Dedifferentiated amniotic fluid mesenchymal stem cell (primary cell): ENCODE data around the gene SERPING1.
A peak's percentile ranks its signal among the peaks of the same experiment; 100 is the strongest.

Experiments used
- DNase-seq: peaks from one replicate; pipeline ENCODE4 v3.0.0-alpha.2; 2016; ENCODE audit errors: extremely low spot score

The SERPING1 gene

DNA sequence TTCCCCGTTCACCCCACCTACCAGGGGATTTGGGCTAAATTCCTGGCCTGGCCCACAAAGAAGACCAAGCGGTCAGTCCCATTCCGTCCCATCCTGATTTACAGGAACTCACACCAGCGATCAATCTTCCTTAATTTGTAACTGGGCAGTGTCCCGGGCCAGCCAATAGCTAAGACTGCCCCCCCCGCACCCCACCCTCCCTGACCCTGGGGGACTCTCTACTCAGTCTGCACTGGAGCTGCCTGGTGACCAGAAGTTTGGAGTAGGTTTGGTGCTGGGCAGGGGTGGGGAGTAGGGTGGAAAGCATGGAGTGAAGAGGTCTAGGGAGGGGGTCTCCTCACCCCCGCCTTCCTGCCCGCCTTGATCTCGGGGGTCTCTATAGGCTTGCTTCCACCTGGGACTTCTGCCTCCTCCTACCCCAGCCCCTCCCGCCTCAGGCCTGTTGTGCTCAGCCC is at the start of gene SERPING1:
SERPING1 (plus strand) TSS at position 225 of the 455 bp plus-strand sequence. CDS start 586 bp downstream, outside the sequence.
- no peak for DNase-seq

DNA sequence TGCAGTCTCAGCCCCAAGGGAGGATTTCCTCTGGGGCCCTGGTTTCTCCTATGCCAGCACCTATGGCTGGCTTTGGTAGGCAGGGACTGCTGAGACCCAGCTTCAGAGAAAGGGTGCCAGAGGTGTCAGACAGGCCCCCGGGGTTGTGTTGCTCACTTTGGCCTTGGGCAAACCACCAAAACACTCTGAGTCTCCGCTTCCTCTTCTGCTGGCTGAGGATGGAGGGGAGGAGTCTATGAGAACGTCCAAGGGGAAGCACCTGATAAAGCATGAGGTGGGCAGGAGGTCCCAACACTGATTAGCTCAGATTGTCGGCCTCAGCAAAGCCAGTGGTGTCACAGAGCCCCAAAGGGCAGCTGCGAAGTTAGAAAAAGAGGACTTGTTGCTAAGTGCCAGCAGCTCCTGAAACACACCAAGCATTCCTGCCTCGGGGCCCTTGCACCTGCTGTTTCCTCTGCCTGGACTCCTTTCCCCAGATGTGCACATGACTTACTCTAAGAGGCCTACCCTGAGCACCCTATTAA is 49.6 kb upstream of the SERPING1 start:
- no peak for DNase-seq

DNA sequence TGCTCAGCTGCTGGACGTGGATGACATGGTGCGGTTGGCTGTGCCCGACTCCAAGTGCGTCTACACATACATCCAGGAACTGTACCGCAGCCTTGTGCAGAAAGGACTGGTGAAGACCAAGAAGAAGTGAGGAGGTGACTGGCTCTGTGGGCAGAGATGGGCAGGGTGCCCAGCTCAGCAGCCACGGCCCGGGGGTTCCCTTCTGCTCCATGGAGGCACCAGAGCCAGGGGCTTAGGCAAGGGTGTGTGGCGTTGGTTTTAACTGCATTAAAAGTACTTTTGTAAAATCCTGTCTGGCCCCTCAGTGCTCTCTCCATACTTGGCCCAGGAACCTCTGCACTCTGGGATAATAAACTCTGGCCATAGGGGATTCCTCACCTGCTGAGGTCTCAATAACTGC is 47.5 kb upstream of the SERPING1 start:
- no peak for DNase-seq

DNA sequence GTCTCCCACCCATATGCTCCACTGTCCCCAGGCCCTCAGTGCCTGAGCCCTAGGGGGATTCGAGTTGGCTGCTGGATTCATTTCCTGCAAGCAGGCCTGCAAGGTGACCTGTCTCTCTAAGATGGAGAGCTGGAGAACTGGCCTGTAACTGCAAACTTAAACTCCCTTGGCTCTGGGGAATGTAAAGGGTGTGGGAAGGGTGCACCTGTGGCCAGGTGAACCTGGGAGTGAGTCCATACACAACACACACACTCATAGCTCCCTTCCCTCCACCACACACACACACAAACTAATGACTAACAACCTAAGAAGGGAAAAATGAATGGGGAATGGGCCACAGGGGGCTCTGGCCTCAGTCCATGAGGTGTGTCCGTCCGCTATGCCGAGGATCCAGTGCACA is 45.5 kb upstream of the SERPING1 start:
- DNase-seq = no peak

DNA sequence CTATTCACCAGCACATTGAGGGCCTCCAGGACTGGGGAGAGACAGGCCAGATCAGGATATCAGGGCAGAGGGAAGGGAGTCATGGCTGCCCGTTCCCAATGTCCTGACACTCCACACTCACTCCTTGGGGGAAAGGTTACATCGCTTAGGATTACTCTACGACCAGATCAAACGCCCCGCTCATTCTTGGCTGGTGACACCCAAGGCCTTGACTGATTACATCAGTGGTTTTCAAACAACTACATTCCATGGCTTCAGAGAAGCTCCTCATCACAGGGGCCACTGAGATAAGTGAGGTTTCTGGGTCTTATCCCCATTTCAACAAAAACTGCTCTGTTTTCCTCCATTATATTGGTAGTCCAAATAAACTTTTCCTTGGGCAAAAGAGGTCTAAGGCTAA is 45.0 kb upstream of the SERPING1 start:
- no peak for DNase-seq

DNA sequence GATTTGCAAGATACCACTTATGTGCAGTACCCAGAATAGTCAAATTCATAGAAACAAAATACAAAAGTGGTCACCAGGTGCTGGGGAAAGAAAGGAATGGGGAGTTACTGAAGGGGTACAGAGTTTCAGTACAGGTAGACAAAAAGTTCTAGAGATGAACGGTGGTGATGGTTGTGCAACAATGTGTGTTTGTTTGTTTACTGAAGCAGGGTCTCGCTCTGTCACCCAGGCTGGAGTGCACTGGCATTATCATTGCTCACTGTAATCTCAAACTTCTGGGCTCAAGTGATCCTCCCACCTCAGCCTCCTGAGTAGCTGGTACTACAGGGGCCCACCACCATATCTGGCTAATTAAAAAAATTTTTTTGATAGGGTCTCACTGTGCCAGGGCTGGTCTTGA is 42.1 kb upstream of the SERPING1 start:
- DNase-seq = no peak

DNA sequence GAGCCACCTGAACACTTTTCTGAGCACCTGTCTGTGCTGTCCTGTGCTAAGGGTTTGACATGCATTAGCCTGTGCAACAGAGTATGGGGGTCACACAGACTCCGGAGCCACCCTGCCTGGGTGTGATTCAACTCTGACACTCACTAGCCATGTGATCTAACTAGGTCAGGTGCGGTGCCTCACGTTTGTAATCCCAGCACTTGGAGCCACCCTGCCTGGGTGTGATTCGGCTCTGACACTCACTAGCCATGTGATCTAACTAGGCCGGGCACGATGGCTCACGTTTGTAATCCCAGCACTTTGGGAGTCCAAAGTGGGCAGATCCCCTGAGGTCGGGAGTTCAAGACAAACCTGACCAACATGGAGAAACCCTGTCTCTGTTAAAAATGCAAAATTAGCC is 41.4 kb upstream of the SERPING1 start:
- DNase-seq = no peak

DNA sequence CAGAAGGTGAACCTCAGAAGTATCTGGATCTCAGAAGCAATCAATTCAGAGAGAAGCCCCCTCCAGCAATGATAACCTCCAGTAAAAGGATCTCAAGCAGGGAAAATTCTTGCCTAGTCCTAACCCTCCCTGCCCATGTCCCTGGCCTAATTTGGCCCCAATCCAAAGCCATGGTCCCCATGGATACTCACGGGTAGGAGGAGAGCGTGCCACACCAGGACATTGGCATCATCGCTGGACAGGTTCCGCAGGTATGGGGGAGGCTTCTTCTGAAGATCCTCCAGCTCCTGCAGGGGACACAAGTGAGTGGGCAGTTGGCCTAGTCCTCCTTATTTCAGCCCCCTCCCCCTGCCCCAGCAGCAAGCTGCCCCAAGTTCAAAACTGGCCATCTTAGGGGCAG is 37.3 kb upstream of the SERPING1 start:
- DNase-seq = no peak

DNA sequence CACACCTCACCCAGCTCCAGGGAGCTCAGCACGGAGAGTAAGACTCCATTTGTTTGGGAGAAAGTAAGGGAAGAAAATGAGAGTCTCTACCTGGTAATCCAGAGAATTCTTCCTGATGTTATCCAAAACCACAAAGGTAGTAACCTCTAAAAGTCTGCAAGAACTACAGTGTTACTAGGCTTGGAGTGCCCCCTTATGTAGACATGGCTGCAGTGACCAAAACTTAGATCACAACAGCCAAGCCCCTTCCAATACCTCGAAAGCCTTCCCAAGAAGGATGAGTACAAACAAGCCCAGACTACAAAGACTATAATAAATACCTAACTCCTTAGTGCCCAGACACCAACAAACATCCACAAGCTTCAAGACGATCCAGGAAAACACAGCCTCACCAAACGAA is 34.9 kb upstream of the SERPING1 start:
- DNase-seq = no peak

DNA sequence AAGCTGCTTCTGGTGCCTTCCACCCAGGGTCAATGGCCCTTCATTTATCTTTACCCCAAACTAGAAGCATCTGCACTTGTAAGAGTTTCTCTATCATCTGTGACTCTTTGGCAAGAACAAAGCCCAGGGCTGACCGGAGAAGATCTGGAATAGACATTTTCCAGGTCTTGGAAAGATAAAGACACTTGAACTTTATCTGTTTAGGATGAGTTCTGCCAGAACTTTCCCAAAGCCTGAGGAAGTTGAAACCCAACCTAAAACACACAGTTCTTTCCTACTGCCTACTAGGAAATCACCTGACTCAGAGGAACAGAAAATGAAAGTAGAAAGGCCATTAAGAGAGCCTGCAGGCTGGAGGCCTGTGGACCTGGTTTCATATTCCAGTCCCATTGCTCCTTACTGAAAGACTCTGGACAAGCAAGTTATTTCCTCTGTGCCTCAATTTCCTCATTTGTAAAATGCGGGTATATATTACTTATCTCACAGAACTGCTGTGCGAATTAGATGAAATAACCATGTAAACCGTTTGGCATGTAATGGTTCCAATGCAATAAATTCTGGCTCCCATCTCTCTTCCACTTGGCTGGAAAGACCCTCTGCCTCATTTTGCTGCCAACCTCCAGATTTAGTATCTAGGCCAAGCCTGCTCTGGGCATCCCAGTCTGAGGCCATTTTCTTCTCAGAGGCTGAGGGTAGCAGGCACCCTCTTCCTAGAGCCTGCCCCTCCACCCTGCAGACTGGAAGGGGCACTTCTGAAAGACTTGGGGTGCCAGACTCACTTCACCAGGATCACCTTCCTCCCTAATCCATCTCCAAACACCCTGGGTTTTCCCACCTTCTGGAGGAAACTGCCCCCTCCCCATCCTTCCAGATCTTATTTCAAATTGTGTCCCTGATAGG is 31.2 kb upstream of the SERPING1 start:
- peak; percentile 65 for DNase-seq

DNA sequence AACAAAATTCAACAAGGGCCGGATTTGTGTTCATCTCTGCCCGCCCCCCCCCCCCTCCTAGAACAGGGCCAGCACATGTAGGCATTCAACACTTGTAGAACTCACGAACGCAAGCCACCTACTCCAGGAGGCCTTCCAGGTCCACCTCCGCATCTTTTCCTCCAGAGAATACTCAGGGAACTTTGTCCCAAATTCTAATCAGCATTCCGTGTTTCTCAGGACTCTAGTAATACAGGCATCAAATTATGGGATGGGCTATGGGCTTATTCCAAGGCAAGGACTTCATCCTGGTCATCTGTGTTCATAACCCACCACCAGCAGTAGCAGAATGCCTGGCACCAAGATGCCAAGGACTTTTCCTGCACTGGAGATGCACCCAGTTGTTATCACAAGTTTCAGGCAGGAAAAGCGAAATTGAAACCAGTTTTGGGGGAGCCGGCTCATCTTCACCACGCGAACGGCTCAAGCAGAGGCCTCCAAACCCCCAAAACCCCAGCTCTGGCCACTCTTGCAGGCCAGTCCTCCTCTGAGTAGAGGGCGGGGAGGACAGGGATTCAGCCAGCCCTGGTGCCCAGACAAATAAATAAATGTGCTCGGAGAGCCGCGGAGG is 30.5 kb upstream of the SERPING1 start:
- DNase-seq = no peak

DNA sequence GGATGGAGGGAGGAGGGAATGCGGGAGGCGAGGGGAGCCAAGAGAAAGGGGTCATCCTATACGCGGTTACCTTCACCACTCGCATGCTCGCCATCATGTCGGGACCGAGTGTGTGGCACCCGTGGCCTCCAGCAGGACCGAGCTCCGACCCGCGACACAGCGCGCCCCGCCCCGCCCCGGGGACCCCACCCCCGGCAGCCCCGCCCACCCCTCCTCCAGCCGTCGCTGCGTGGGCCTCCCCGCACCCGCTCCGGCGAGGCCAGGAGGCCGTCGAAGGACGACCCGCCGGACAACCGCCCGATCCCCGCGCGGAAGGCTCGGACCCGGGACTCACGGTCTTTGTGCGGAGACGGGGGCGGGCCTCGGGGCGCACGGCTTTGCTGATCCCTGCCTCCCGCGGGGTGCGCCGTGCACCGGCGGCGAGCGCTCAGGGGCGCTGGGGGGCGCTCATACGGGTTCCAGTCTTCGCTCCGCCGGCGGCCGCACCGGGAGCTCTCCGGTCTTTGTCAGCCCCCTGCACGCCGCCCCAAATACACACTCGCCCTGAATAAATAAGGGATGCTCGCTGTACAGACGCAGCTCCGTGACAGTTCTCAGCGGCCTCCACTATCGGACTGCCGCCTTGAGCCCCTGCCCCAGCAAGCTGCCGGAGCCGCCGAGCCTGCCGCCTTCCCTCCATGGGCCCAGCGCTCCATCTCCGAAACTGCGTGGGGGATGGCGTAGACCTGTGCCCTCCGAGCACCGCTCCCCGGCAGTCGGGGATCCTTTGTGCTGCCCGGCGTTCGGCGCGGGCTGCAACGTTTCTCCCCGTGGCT is 29.8 kb upstream of the SERPING1 start, which contains the start of gene UBE2L6:
UBE2L6 (minus strand) TSS at position 158 of the 815 bp plus-strand sequence; CDS start at position 97, 61 bp downstream.
- peak; percentile 73 for DNase-seq

DNA sequence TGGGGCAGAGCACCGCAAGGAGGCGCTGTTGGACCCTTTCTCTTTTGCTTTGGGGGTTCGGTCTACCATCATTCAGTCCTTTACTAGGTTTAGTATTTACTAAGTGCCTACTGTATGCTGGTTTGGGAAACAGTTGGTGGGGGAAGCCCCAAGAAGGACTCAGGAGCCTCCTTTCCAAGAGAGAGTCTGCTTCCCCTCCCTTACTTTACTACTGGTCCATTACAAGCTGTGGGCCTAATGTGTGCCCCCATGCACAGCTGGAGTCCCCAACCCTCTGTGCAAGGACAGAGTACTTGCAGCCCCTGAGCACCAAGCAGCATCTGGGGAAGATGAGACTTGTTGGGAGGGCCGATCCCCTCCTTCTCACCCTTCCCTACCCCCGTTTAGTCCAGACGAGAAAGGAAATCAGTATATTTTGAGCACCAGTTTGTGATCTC is 29.1 kb upstream of the SERPING1 start:
- no peak for DNase-seq

DNA sequence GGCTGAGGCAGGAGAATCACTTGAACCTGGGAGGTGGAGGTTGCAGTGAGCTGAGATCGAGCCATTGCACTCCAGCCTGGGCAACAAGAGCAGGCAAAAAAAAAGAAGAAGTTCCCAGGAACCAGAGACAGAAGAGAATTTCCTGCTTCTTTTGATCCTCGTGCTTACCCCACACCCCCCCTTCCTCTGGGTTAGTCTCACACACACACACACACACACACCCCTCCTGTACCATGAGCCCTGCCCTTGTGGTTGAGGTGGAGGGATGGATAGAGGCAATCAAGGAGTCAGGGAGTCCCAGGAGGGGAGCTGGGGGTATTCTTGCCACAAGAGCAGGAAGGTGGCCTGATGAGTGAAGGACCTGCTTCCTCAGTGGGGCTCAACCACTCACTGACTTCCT is 25.9 kb upstream of the SERPING1 start:
- no peak for DNase-seq

DNA sequence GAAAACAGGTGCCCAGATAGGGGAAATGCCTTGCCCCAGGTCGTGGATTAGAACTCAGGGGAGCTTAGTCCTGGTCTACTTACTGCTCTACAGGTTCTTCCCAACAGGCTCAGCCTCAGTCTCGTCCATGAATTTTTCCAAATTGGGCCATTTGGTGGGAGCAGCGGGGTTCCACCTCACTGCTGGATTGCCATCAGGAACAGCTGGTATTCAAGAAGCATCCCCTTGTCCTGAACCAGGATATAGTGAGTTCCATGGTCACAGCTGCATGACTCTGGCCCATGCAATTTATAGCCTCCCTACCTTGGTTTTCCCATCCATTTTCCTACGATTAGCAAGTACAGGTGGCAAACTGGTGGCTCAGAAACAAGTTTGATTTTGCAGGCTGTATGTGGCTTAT is 23.4 kb upstream of the SERPING1 start:
- no peak for DNase-seq

DNA sequence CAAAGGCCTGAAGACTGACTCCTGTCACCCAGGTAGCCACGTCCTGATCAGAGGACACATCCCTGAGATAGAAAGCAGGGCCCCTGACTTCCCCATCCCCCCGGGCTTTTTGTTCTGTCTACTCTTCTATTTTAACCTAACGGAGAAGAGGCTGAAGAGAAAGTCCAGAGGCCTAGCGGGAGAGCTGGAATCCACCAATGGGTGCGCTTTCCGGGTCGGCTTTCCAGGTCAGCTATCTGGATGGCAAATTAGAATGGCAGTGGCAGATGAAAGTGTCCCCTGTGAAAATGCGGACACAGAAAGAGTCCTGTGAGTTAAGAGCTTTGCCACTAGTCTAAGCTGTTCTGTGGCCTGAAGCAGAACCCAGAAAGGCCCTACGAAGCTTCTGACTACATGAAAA is 13.1 kb upstream of the SERPING1 start:
- no peak for DNase-seq

DNA sequence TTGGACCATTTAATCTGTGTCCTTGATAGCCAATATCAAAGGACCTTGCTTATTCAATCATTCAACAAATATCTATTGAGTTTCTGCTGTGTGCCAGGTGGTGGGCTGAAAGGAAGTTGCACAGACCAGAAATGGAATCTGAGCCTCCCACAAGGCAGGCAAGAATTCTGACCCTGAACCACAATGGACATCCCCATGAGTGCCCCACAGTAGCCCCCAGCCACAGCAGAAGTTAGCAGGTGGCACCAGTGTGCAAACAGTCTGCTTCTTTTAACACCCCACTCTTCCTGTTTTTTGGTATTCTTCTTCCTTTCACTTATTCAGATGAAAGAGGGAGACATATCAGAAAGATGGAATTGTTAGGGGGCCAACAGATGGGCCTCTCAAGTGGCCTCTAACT is 12.2 kb upstream of the SERPING1 start:
- DNase-seq = no peak

DNA sequence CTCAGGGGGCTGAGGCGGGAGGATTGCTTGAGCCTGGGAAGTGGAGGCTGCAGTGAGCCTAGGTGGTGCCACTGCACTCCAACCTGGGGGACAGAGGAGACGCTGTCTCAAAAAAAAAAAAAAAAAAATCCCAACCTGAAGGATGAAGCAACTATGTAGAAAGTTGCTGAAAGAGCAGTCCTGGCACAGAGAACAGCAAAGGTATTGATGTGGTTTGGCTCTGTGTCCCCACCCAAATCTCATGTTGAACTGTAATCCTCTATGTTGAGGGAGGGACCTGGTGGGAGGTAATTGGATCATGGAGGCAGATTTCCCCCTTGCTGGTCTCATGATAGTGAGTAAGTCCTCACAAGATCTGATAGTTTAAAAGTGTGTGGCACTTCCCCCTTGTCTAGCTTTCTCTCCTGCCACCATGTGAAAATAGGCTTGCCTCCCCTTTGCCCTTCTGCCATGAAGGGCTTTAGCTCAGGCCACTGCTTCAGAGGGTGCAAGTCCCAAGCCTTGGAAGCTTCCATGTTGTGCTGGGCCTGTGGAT is 10.7 kb upstream of the SERPING1 start:
- DNase-seq = no peak

DNA sequence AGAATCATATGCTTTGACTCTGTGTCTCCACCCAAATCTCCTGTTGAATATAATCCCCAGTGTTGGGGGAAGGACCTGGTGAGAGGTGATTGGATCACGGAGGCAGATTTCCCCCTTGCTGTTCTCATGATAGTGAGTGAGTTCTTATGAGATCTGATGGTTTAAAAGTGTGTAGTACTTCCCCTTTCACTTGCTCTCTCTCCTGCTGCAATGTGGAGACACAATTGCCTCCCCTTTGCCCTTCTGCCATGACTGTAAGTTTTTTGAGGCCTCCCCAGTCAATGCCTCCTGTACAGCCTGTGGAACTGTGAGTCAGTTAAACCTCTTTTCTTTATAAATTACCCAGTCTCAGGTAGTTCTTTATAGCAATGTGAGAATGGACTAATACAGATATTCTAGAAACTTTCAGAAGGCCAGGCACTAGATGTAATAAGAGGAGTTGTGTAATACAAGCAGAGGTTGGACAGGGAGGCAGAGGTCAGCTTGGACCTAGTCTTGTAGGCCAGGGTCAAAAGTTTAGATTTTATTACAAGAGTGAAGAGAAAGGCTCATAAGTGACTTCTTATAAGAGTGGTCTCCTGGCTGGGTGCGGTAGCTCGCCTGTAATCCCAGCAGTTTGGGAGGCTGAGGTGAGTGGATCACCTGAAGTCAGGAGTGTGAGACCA is 9.3 kb upstream of the SERPING1 start:
- no peak for DNase-seq

DNA sequence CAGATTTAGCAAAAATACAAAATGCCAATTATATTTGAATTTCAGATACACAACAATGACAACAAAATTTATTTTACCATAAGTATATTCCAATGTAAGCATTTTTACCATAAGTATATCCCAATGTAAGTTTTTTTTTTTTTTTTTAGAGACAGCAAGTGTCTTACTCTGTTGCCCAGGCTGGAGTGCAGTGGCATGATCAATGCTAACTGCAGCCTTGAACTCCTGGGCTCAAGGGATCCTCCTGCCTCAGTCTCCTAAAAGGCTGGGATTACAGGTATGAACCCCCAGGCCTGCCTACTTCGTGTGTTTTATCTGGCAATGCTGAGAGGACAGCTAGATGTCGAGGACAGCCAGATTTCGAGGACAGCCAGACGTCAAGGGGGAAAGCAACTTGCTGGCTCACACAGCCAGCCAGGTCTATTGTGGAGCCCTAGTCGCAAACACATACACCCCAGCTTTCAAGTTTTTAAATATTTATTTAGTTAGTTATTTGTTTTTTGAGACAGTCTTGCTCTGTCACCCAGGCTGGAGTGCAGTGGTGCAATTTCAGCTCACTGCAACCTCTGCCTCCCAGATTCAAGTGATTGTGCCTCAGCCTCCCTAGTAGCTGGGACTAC is 1.1 kb upstream of the SERPING1 start:
- no peak for DNase-seq
